ENCODE measurements around the gene ATP2C2. TPM values are rescaled to one million over a fixed set of nuclear protein-coding genes. Genes with fewer than 3 reads are reported as not detected.

The ATP2C2 gene
- total and polyA plus RNA-seq, 2 of the 8 experiments (the other 6 are each of a cell fraction or from before 2014, with no cell fraction given), result 1.2 to 2.8 TPM

- no peak overlapping the region for H2BK20ac ChIP-seq (ENCODE audit: low read length)
- H3K27ac ChIP-seq (ENCODE audit: low read depth, low read length), result no peak overlapping the region
- H2BK120ac ChIP-seq (replicated peaks; ENCODE audit: low read depth, low read length), result no peak overlapping the region
- H2AK5ac ChIP-seq (ENCODE audit: low read depth, low read length), result no peak overlapping the region
- H2BK15ac ChIP-seq (ENCODE audit: low read length), result no peak overlapping the region
- H3K4me2 ChIP-seq (ENCODE audit: insufficient read depth in 1 of 2, low read depth in 2 of 2, low read length in 2 of 2), result no peak overlapping the region
- H3K4ac ChIP-seq (replicated peaks; ENCODE audit: insufficient read length, low read depth, low read length), result no peak overlapping the region
- no peak overlapping the region for H4K5ac ChIP-seq (ENCODE audit: insufficient read length, low read depth, low read length)
- no peaks in the 10 kb centered on the region for H3K79me1 ChIP-seq (ENCODE audit: low read depth, low read length)
- H3K9ac ChIP-seq (replicated peaks in 1 of 4; ENCODE audit: extremely low read depth in 1 of 4, low read depth in 3 of 4, low read length in 3 of 4), result no peak overlapping the region
- no peaks in the 10 kb centered on the region for H3K27me3 ChIP-seq (replicated peaks in 1 of 4; ENCODE audit: control insufficient read depth in 3 of 4, extremely low read depth in 1 of 4, insufficient read depth in 3 of 4, low read length in 3 of 4)
- H2BK12ac ChIP-seq (ENCODE audit: low read depth, low read length), result no peak overlapping the region
- H3K23ac ChIP-seq (ENCODE audit: insufficient read length), result no peak overlapping the region
- H2AFZ ChIP-seq (ENCODE audit: low read length), result no peak overlapping the region
- no peak overlapping the region for H3K18ac ChIP-seq (ENCODE audit: extremely low read depth, low read length)
- FAIRE-seq, result no peak
- POLR2A ChIA-PET (ENCODE audit: partially characterized antibody), result interaction anchor here (0.9 to 1.0 kb wide), 2 partner anchors 12 to 158 kb away, joined by 3 to 4 read pairs; no protein-coding TSS in a partner anchor
- H3K4me1 ChIP-seq (replicated peaks in 1 of 4; ENCODE audit: control insufficient read depth in 3 of 4, insufficient read depth in 4 of 4, low read length in 3 of 4), result no peaks in the 10 kb centered on the region
- TF ChIP-seq E2F6 (IDR thresholded peaks at IDR 0.05), result no peak
- TF ChIP-seq SIX5 (IDR thresholded peaks at IDR 0.05; ENCODE audit: low read depth, low read length), result no peak
- no peak for TF ChIP-seq RNF2 (IDR thresholded peaks at IDR 0.05; ENCODE audit: borderline replicate concordance, low read depth, low read length, missing control alignments, poor library complexity, severe bottlenecking)
- no peak for TF ChIP-seq BRCA1 (IDR thresholded peaks at IDR 0.05; ENCODE audit: low read depth, low read length)
- no peak for TF ChIP-seq CBX8 (IDR thresholded peaks at IDR 0.05; ENCODE audit: borderline replicate concordance, low read depth, low read length)
- TF ChIP-seq GABPA (IDR thresholded peaks at IDR 0.05; ENCODE audit: borderline replicate concordance, insufficient read depth, low read length), result no peak
- no peak for TF ChIP-seq CHD1 (IDR thresholded peaks at IDR 0.05; ENCODE audit: low read depth, low read length)
- TF ChIP-seq NANOG (IDR thresholded peaks at IDR 0.05; ENCODE audit: insufficient read depth, low read depth, low read length, poor library complexity, severe bottlenecking), result no peak
- TF ChIP-seq MAFK (IDR thresholded peaks at IDR 0.05; ENCODE audit: low read depth, low read length), result no peak
- TF ChIP-seq SP1 (IDR thresholded peaks at IDR 0.05; ENCODE audit: low read depth, low read length), result no peak
- TF ChIP-seq CEBPB (IDR thresholded peaks at IDR 0.05; ENCODE audit: low read depth, low read length), result no peak
- no peak overlapping the region for H4K8ac ChIP-seq (ENCODE audit: extremely low read depth, insufficient read depth, low read length)
- H3K36me3 ChIP-seq (ENCODE audit: control insufficient read depth in 2 of 4, insufficient read depth in 4 of 4, low read length in 3 of 4), result peaks cover 0 to 2% (median 0%) of the 10 kb centered on the region in 4 experiments; a peak in 4 of 8 replicates
- H4K20me1 ChIP-seq (replicated peaks in 1 of 2; ENCODE audit: control insufficient read depth in 1 of 2, insufficient read depth in 2 of 2, low read length in 2 of 2), result peaks cover 0 to 4% of the 10 kb centered on the region in 2 experiments
- H4K91ac ChIP-seq (replicated peaks; ENCODE audit: insufficient read length, low read length), result no peak overlapping the region
- CTCF ChIA-PET (ENCODE audit: partially characterized antibody), result interaction anchor here (0.7 to 2.1 kb wide), 7 partner anchors 17 to 300 kb away, joined by 3 to 9 read pairs (median 3); no protein-coding TSS in a partner anchor
- H3K9me3 ChIP-seq (ENCODE audit: insufficient read depth in 2 of 2, low read depth in 1 of 2, low read length in 1 of 2), result no peaks in the 10 kb centered on the region
- no peak overlapping the region for H3K14ac ChIP-seq (ENCODE audit: insufficient read length)
- DNase-seq (ENCODE audit: low read depth in 1 of 2, low spot score in 2 of 2), result peak in 1 of 2 experiments; percentile 33
- H3K79me2 ChIP-seq (ENCODE audit: control insufficient read depth in 1 of 2, insufficient read depth in 2 of 2, low read length in 2 of 2), result no peaks in the 10 kb centered on the region
- 89% methylated on average over 15 of the region's 17 CpGs; no CpG with 5 or more reads in 1 of the 2 experiments for WGBS, 2 experiments (ENCODE audit: extremely low coverage in 1 of 2, insufficient coverage in 1 of 2, insufficient read length in 1 of 2, insufficient replicate concordance in 2 of 2, low coverage in 1 of 2, low lambda C conversion rate in 2 of 2, missing lambda C conversion rate in 1 of 2)
- H3K23me2 ChIP-seq (ENCODE audit: low read depth, low read length), result no peaks in the 10 kb centered on the region
- no peak overlapping the region for H3K4me3 ChIP-seq (ENCODE audit: extremely low read depth in 1 of 4, insufficient read depth in 2 of 4, low read depth in 3 of 4, low read length in 4 of 4)
- no peak overlapping the region for H3K56ac ChIP-seq (replicated peaks; ENCODE audit: insufficient read length, low read depth, low read length)
- H2BK5ac ChIP-seq (ENCODE audit: low read depth, low read length), result no peak overlapping the region
These were observed 118.4 kb downstream of the ATP2C2 start for GRCh38 chr16:84486551-84487235.

All from H1 (cell line).